ENCODE results near the gene PIK3R6.

PIK3R6 gene

GRCh38 chr17:8799570-8800212, 67.8 kb downstream of the PIK3R6 start:
- no peaks in the 10 kb centered on the region for H3K27me3 ChIP-seq (ENCODE audit: control insufficient read depth, low read length)
- TF ChIP-seq CTCF (IDR thresholded peaks at IDR 0.05; ENCODE audit: low read depth, low read length, poor library complexity, severe bottlenecking) (no peak), EZH2phosphoT487 (IDR thresholded peaks at IDR 0.05; ENCODE audit: borderline replicate concordance, low read length) (no peak)
- no peaks in the 10 kb centered on the region for H4K20me1 ChIP-seq (ENCODE audit: control insufficient read depth, insufficient read depth, low read depth, low read length)
- no peaks in the 10 kb centered on the region for H3K4me1 ChIP-seq (ENCODE audit: control insufficient read depth, low read length)
- H3K9me3 ChIP-seq (ENCODE audit: control insufficient read depth, insufficient read depth, low read length): no peaks in the 10 kb centered on the region
- H3K36me3 ChIP-seq (ENCODE audit: control insufficient read depth, low read length): no peaks in the 10 kb centered on the region
- H3K4me2 ChIP-seq (ENCODE audit: low read length): no peak overlapping the region
- no peak overlapping the region for H3K4me3 ChIP-seq (ENCODE audit: low read length)
- H3K9me2 ChIP-seq (replicated peaks; ENCODE audit: control insufficient read depth, low read length): no peaks in the 10 kb centered on the region
- H3K27ac ChIP-seq (ENCODE audit: low read depth, low read length): no peak overlapping the region
- no peaks in the 10 kb centered on the region for H3K79me2 ChIP-seq (ENCODE audit: control insufficient read depth, low read length)
- H3F3A ChIP-seq (ENCODE audit: control insufficient read depth, insufficient read depth): no peaks in the 10 kb centered on the region

- no peak for TF ChIP-seq EZH2phosphoT487 (IDR thresholded peaks at IDR 0.05; ENCODE audit: borderline replicate concordance, low read length)
- TF ChIP-seq CTCF (IDR thresholded peaks at IDR 0.05; ENCODE audit: low read depth, low read length, poor library complexity, severe bottlenecking): no peak
- Histone ChIP-seq H3K36me3 (ENCODE audit: control insufficient read depth, low read length) (no peaks in the 10 kb centered on the region), H3K4me2 (ENCODE audit: low read length) (no peak within 1 kb of the TSS), H3K27ac (ENCODE audit: low read depth, low read length) (no peak within 1 kb of the TSS), H4K20me1 (ENCODE audit: control insufficient read depth, insufficient read depth, low read depth, low read length) (no peaks in the 10 kb centered on the region), H3K9me2 (replicated peaks; ENCODE audit: control insufficient read depth, low read length) (no peaks in the 10 kb centered on the region), H3K4me3 (ENCODE audit: low read length) (no peak within 1 kb of the TSS), H3K9me3 (ENCODE audit: control insufficient read depth, insufficient read depth, low read length) (no peaks in the 10 kb centered on the region), H3K79me2 (ENCODE audit: control insufficient read depth, low read length) (no peaks in the 10 kb centered on the region), H3F3A (ENCODE audit: control insufficient read depth, insufficient read depth) (no peaks in the 10 kb centered on the region), H3K27me3 (ENCODE audit: control insufficient read depth, low read length) (no peaks in the 10 kb centered on the region), H3K4me1 (ENCODE audit: control insufficient read depth, low read length) (no peaks in the 10 kb centered on the region)
These were observed 68.5 kb downstream of the PIK3R6 start, which contains the start of gene MFSD6L for GRCh38 chr17:8798846-8799569. MFSD6L (minus strand) TSS chr17:8799365; CDS start chr17:8799120, 245 bp downstream.

GRCh38 chr17:8798176-8798845, 69.2 kb downstream of the PIK3R6 start:
- no peaks in the 10 kb centered on the region for H3K79me2 ChIP-seq (ENCODE audit: control insufficient read depth, low read length)
- no peak overlapping the region for H3K27ac ChIP-seq (ENCODE audit: low read depth, low read length)
- H3K9me3 ChIP-seq (ENCODE audit: control insufficient read depth, insufficient read depth, low read length): no peaks in the 10 kb centered on the region
- H3K27me3 ChIP-seq (ENCODE audit: control insufficient read depth, low read length): no peaks in the 10 kb centered on the region
- no peaks in the 10 kb centered on the region for H4K20me1 ChIP-seq (ENCODE audit: control insufficient read depth, insufficient read depth, low read depth, low read length)
- H3K4me1 ChIP-seq (ENCODE audit: control insufficient read depth, low read length): no peaks in the 10 kb centered on the region
- no peaks in the 10 kb centered on the region for H3F3A ChIP-seq (ENCODE audit: control insufficient read depth, insufficient read depth)
- no peaks in the 10 kb centered on the region for H3K9me2 ChIP-seq (replicated peaks; ENCODE audit: control insufficient read depth, low read length)
- no peak overlapping the region for H3K4me2 ChIP-seq (ENCODE audit: low read length)
- H3K4me3 ChIP-seq (ENCODE audit: low read length): no peak overlapping the region
- TF ChIP-seq CTCF (IDR thresholded peaks at IDR 0.05; ENCODE audit: low read depth, low read length, poor library complexity, severe bottlenecking) (no peak), EZH2phosphoT487 (IDR thresholded peaks at IDR 0.05; ENCODE audit: borderline replicate concordance, low read length) (no peak)
- H3K36me3 ChIP-seq (ENCODE audit: control insufficient read depth, low read length): no peaks in the 10 kb centered on the region

Data from DOHH2 (cell line).